Pancreas (tissue), 10 donors: ENCODE measurements around the gene PARD3. TPM values are rescaled to one million over a fixed set of nuclear protein-coding genes. Genes with fewer than 3 reads are reported as not detected.

Experiments used
- ATAC-seq, 4 donors: fragments of 200-7000 bp; cut with Tn5 transposase; one replicate each; pipeline versions ENCODE4 v1.8.0 to v1.9.1; 2020; ENCODE audit warnings: mild to moderate bottlenecking in 4 of 4, moderate library complexity in 4 of 4
- DNase-seq, 6 donors: peaks; one replicate each; pipeline ENCODE4 v3.0.0-alpha.2; 2020
- FAIRE-seq: peaks from 2 replicates; lab custom pipeline; 2012; peaks lifted over from hg19 to GRCh38; lab: Jason Lieb, UNC
- H3K27ac ChIP-seq, 4 donors: fragments of 200-600 bp; sonication (generic); 1 replicate in 3 of 4; 2 replicates in 1 of 4; pipeline versions ENCODE4 v1.5.0 to v1.8.0; 2020
- H3K27me3 ChIP-seq, 4 donors: fragments of 200-600 bp; one replicate each; pipeline ENCODE4 v1.8.0; 2021
- H3K36me3 ChIP-seq, 3 donors: fragments of 200-600 bp; sonication (generic) in 1 of 3; one replicate each; pipeline versions ENCODE4 v1.5.0 to v1.8.0; 2020 to 2021
- H3K4me1 ChIP-seq, 3 donors: fragments of 200-600 bp; one replicate each; pipeline ENCODE4 v1.8.0; 2021
- H3K4me3 ChIP-seq, 4 donors: fragments of 200-600 bp; sonication (generic) in 2 of 4; one replicate each; pipeline versions ENCODE4 v1.5.0 to v1.8.0; 2020 to 2021
- H3K9me3 ChIP-seq, 4 donors: fragments of 200-600 bp; one replicate each; pipeline ENCODE4 v1.8.0; 2021
- WGBS, 2 donors: extraction: QIAGEN DNeasy Blood & Tissue Kit; methylation state at CpG; one replicate each; pipeline ENCODE4 v1.1.7; 2013; 5-methylcytosine and 5-hydroxymethylcytosine counted together
- intact Hi-C, 3 donors: fragments of 100-400 bp; cut with DNase I; formaldehyde crosslinking; loops; one replicate each; pipeline versions ENCODE4 v1.11.1 to v1.14.2; 2022
- polyA plus RNA-seq, 2 donors: library from polyadenylated mRNA; stranded (reverse); fragments of 200-250 nt; gene quantifications; one replicate each; pipeline ENCODE4 v1.2.3, GENCODE V29; 2013
- total RNA-seq, 6 donors: library from RNA; stranded (reverse); fragmentation: NEBNext Ultra II Directional in 4 of 6; extraction: Animal tissue kit (Norgen Biotek cat#: 25700) in 4 of 6; gene quantifications; one replicate each; pipeline versions ENCODE4 v1.2.1 to v1.2.4, GENCODE V29; 2021 to 2023
- TF ChIP-seq, protein P1 (sequence below), 4 donors: fragments of 200-600 bp; sonication (generic) in 3 of 4; IDR thresholded peaks; one replicate each; pipeline versions ENCODE4 v1.5.0 to v1.8.0; 2021; ENCODE audit warnings: antibody characterized with exemption in 4 of 4
- donor health status: healthy with polysubstance abuse.
- donor health status: DM: no; HTN: no; CAD: no; lungs with moderate emphysema.
- donor health status: DM: no; HTN: no; CAD: no.
- donor health status: control.
- donor health status: control.
- donor health status: Bipolar disorder and iron deficiency.
- donor health status: DM: yes; HTN: yes; CAD: no.
- donor health status: DM: no; HTN: no; CAD: no.
- donor health status: DM: no; HTN: no; CAD: no.
- donor health status: DM: yes; HTN: yes; CAD: no.

PARD3 gene
- total and polyA plus RNA-seq, 8 donors, result 12.8 to 32.3 (median 23.4) TPM

DNA sequence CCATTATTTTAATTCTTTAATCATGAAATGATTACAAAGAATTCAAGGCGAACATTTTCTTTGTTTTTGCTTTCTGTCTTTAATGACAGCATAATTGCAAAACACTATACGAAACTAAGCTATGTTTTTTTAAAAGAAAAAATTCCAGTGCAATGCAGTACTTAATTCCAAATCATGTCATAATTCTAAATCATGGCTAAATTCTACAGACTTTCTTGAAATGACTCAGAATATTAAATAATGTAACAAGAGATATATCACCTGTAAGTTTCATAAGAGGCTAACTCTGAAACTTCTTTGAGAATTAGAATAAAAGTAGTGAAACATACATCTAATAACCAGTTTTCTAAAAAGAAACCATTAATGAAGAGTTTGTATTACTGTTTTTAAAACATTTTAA lies 671.6 kb downstream of the PARD3 start:
- no peak for DNase-seq
- intact Hi-C loops, result no loop called here
- H3K4me1 ChIP-seq, result no peaks in the 10 kb centered on the region
- H3K27ac ChIP-seq, result no peak overlapping the region
- no peaks in the 10 kb centered on the region for H3K36me3 ChIP-seq
- H3K27me3 ChIP-seq, result no peaks in the 10 kb centered on the region
- ATAC-seq, result no peak
- H3K9me3 ChIP-seq, result no peaks in the 10 kb centered on the region
- no peak for FAIRE-seq
- 89 to 97% methylated on average over 2 of the region's 2 CpGs for WGBS, 2 donors
- TF ChIP-seq, protein P1, sequence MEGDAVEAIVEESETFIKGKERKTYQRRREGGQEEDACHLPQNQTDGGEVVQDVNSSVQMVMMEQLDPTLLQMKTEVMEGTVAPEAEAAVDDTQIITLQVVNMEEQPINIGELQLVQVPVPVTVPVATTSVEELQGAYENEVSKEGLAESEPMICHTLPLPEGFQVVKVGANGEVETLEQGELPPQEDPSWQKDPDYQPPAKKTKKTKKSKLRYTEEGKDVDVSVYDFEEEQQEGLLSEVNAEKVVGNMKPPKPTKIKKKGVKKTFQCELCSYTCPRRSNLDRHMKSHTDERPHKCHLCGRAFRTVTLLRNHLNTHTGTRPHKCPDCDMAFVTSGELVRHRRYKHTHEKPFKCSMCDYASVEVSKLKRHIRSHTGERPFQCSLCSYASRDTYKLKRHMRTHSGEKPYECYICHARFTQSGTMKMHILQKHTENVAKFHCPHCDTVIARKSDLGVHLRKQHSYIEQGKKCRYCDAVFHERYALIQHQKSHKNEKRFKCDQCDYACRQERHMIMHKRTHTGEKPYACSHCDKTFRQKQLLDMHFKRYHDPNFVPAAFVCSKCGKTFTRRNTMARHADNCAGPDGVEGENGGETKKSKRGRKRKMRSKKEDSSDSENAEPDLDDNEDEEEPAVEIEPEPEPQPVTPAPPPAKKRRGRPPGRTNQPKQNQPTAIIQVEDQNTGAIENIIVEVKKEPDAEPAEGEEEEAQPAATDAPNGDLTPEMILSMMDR (IDR thresholded peaks at IDR 0.05), result no peak
- H3K4me3 ChIP-seq, result no peak overlapping the region

DNA sequence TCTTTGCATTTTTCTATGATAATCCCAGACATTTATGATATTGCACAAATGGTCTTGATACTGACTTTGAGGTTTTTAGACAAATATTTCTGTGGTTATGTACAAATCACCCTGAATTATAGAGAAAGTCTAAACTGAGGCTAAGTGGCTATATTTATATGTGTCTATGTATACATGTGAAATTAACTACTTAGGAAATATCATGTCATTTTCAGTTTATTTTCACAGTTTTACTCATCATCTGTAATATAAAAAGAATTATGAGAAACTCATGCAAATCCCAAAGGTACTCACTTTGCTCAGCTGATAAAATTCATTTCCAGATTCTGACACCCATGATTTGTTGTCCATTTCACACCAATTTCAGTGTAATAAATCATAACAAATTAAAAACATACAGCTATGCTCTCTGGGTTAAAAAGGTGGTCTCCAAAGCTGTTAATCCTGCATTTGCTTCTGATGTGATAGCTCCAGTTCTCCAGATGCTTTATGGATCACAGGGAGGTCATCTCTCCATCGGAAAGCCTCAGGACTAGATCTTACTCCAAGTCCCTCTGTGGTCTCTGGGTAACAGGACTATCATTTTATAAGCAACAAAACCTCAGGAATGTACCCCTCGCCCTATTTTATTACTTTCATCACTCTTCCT lies 673.9 kb downstream of the PARD3 start:
- Histone ChIP-seq H3K9me3 (no peaks in the 10 kb centered on the region), H3K27ac (no peak overlapping the region), H3K4me3 (no peak overlapping the region), H3K36me3 (no peaks in the 10 kb centered on the region), H3K27me3 (no peaks in the 10 kb centered on the region), H3K4me1 (no peaks in the 10 kb centered on the region)
- ATAC-seq (no peak), DNase-seq (no peak), FAIRE-seq (no peak)
- intact Hi-C loops, result no loop called here
- WGBS, 2 donors, result 91 to 97% methylated on average over 2 of the region's 2 CpGs
- TF ChIP-seq, protein P1 (IDR thresholded peaks at IDR 0.05), result no peak

DNA sequence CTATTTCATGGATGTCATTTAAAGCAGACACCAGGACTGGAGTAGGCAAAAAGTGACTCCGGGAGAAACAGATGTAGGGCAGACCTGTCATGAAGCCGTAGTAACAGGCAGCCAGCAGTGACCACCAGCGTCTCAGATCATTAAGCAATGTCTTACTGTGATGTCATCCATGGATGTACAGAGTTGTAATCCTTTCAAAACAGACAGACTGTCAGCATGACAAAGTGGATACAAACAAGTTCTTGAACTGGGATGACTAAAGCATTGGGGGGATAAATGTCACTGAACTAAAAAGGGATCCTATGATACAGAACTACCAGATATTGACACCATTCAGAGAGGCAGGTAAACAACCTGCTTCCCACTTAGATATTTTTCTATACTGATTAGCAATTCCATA lies 675.5 kb downstream of the PARD3 start:
- no peak for FAIRE-seq

DNA sequence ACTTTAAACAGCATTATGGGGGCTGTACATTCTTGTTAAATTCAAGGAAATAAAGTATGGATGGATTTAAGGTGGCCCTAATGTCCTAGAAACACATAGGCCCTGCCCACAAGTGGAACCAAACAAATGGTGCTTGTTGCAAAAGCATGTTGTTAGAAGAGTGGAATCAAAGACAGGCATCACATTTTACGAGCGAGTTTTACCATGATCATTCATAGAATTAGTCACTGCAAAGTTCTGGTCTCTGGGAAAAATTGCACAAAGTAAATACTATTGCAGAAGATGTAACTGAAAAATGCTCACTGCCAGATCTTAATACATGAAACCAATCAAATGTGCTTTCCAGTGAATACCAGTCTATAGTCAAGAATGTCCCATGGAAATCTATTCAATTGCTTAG lies 677.1 kb downstream of the PARD3 start:
- no peaks in the 10 kb centered on the region for H3K36me3 ChIP-seq
- 76 to 87% methylated on average over 2 of the region's 2 CpGs for WGBS, 2 donors
- no peaks in the 10 kb centered on the region for H3K9me3 ChIP-seq
- ATAC-seq, result no peak
- TF ChIP-seq, protein P1 (IDR thresholded peaks at IDR 0.05), result no peak
- no peak for DNase-seq
- intact Hi-C loops, result no loop called here
- no peak overlapping the region for H3K4me3 ChIP-seq
- no peaks in the 10 kb centered on the region for H3K27me3 ChIP-seq
- no peak for FAIRE-seq
- no peaks in the 10 kb centered on the region for H3K4me1 ChIP-seq
- no peak overlapping the region for H3K27ac ChIP-seq

More for the DNA sequence above, 675.5 kb downstream of the PARD3 start:
- Histone ChIP-seq H3K4me3 (no peak overlapping the region), H3K36me3 (no peaks in the 10 kb centered on the region), H3K9me3 (no peaks in the 10 kb centered on the region), H3K27ac (no peak overlapping the region), H3K4me1 (no peaks in the 10 kb centered on the region), H3K27me3 (no peaks in the 10 kb centered on the region)
- intact Hi-C loops, result no loop called here
- TF ChIP-seq, protein P1 (IDR thresholded peaks at IDR 0.05), result no peak
- DNase-seq (no peak), ATAC-seq (no peak)
- WGBS, 2 donors, result 73 to 84% methylated on average over 3 of the region's 3 CpGs

DNA sequence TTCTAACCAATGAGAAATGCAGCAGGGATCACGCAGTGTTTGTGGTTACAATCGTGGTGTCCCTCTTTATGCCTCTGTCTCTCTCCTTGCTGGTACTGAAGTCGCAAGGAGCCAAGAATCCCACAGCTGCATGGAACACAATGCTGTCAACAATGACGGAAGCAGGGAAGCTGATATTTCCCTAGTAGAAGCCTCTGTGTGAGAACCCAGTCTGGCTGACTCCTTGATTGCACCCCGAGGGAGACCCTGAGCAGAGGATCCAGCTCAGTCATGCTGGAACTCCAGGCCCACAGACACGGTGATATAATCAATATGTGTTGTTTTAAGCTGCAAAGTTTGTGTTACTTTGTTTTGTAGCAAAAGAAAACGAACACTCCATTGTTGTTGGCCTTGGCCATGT lies 677.9 kb downstream of the PARD3 start:
- no peaks in the 10 kb centered on the region for H3K36me3 ChIP-seq
- WGBS, 2 donors, result 93 to 94% methylated on average over 7 of the region's 7 CpGs
- DNase-seq (no peak), FAIRE-seq (no peak), ATAC-seq (no peak)
- TF ChIP-seq, protein P1 (IDR thresholded peaks at IDR 0.05), result no peak
- no peak overlapping the region for H3K27ac ChIP-seq
- intact Hi-C loops, result no loop called here
- H3K4me1 ChIP-seq, result no peaks in the 10 kb centered on the region
- H3K9me3 ChIP-seq, result no peaks in the 10 kb centered on the region
- H3K4me3 ChIP-seq, result no peak overlapping the region
- no peaks in the 10 kb centered on the region for H3K27me3 ChIP-seq
